BJ (cell line): ENCODE data around the gene RBM23. TPM values are rescaled to one million over a fixed set of nuclear protein-coding genes. Genes with fewer than 3 reads are reported as not detected.

ENCODE experiments used
- CTCF ChIA-PET: fragments of 350-600 bp; formaldehyde crosslinking; extraction: SDS; loops from one replicate; lab custom pipeline; 2021; ENCODE audit warnings: antibody characterized with exemption, inconsistent platforms; lab: Yijun Ruan, JAX
- POLR2A ChIA-PET: fragments of 300-600 bp; sonication (Branson Sonifier 250); formaldehyde crosslinking; extraction: SDS; loops from one replicate; lab custom pipeline; 2021; ENCODE audit warnings: antibody characterized with exemption; lab: Charles Lee
- DNase-seq: peaks from one replicate; pipeline ENCODE4 v3.0.0-alpha.2; 2011; ENCODE audit warnings: low read depth
- H3K27me3 ChIP-seq: 2 replicates; pipeline ENCODE4 v1.6.0; 2011; ENCODE audit warnings: low read length; ENCODE audit not compliant: control insufficient read depth, insufficient read depth
- H3K36me3 ChIP-seq: 2 replicates; pipeline ENCODE4 v1.5.1; 2011; ENCODE audit warnings: low read length; ENCODE audit not compliant: control insufficient read depth, insufficient read depth
- H3K4me3 ChIP-seq: 2 replicates; pipeline ENCODE4 v1.5.1; 2011; ENCODE audit warnings: low read depth, mild to moderate bottlenecking, control low read depth, low read length
- polyA plus RNA-seq: library from polyadenylated mRNA; depleted of rRNA; stranded (reverse); fragments of >200 nt; gene quantifications from 2 replicates; pipeline ENCODE4 v1.2.3, GENCODE V29; 2011
- TF ChIP-seq, protein P1 (sequence below): IDR thresholded peaks from 2 replicates; pipeline ENCODE4 v1.5.1; 2011; ENCODE audit warnings: low read depth, mild to moderate bottlenecking, control low read depth, inconsistent platforms, low read length, moderate library complexity; ENCODE audit not compliant: insufficient read depth

Gene RBM23
- polyA plus RNA-seq, 1 experiment: 60.9 TPM

- Histone ChIP-seq H3K36me3 (no peaks in the 10 kb centered on the region), H3K4me3 (no peak overlapping the region), H3K27me3 (no peaks in the 10 kb centered on the region)
- TF ChIP-seq, protein P1, sequence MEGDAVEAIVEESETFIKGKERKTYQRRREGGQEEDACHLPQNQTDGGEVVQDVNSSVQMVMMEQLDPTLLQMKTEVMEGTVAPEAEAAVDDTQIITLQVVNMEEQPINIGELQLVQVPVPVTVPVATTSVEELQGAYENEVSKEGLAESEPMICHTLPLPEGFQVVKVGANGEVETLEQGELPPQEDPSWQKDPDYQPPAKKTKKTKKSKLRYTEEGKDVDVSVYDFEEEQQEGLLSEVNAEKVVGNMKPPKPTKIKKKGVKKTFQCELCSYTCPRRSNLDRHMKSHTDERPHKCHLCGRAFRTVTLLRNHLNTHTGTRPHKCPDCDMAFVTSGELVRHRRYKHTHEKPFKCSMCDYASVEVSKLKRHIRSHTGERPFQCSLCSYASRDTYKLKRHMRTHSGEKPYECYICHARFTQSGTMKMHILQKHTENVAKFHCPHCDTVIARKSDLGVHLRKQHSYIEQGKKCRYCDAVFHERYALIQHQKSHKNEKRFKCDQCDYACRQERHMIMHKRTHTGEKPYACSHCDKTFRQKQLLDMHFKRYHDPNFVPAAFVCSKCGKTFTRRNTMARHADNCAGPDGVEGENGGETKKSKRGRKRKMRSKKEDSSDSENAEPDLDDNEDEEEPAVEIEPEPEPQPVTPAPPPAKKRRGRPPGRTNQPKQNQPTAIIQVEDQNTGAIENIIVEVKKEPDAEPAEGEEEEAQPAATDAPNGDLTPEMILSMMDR: no peak
- ChIA-PET CTCF (interaction anchor here (0.6 to 1.4 kb wide), 5 partner anchors 11 to 59 kb away, joined by 3 to 5 read pairs (median 4); partner anchors contain the start of gene AJUBA), POLR2A (no interaction called here)
- DNase-seq: no peak
These were observed 16.2 kb upstream of the RBM23 start for GRCh38 chr14:22935156-22935555.

- no peak for DNase-seq
- TF ChIP-seq, protein P1: no peak
- CTCF ChIA-PET: interaction anchor here (1.3 to 3.9 kb wide), 2 partner anchors 9 to 45 kb away, joined by 3 to 21 read pairs; no protein-coding TSS in a partner anchor
- Histone ChIP-seq H3K36me3 (no peaks in the 10 kb centered on the region), H3K27me3 (no peaks in the 10 kb centered on the region), H3K4me3 (no peak overlapping the region)
- POLR2A ChIA-PET: no interaction called here
These were observed 13.2 kb upstream of the RBM23 start for GRCh38 chr14:22932146-22932545.

DNA sequence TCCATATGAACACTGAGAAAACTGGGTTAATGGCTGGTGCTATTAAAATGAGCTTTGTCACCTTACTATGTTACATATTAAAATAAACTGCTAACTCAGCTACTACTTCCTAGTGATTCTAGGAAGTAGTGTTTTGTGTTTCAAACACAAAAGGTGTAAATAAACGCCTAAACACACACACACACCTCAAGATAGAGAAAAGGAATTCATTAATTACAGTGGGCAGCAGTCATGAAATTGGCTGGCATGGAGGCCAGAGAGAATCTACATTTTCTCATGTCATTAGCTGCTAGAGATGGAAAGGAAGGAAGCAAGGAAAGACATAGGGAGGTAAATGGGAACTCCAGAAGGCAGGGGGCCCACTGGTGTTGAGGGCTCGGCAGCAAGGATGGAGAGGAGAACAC lies 11.0 kb upstream of the RBM23 start:
- H3K4me3 ChIP-seq: peak overlapping the region; percentile 36
- H3K36me3 ChIP-seq: no peaks in the 10 kb centered on the region
- ChIA-PET CTCF (interaction anchor here (0.8 to 3.9 kb wide), 35 partner anchors 10 to 373 kb away, joined by 3 to 48 read pairs (median 4); partner anchors contain the start of genes AJUBA, CDH24, HAUS4 and RBM23), POLR2A (interaction anchor here (1.3 kb wide), 1 partner anchor 77 kb away, joined by 4 read pairs; no protein-coding TSS in a partner anchor)
- TF ChIP-seq, protein P1: no peak
- H3K27me3 ChIP-seq: no peaks in the 10 kb centered on the region
- DNase-seq: no peak

DNA sequence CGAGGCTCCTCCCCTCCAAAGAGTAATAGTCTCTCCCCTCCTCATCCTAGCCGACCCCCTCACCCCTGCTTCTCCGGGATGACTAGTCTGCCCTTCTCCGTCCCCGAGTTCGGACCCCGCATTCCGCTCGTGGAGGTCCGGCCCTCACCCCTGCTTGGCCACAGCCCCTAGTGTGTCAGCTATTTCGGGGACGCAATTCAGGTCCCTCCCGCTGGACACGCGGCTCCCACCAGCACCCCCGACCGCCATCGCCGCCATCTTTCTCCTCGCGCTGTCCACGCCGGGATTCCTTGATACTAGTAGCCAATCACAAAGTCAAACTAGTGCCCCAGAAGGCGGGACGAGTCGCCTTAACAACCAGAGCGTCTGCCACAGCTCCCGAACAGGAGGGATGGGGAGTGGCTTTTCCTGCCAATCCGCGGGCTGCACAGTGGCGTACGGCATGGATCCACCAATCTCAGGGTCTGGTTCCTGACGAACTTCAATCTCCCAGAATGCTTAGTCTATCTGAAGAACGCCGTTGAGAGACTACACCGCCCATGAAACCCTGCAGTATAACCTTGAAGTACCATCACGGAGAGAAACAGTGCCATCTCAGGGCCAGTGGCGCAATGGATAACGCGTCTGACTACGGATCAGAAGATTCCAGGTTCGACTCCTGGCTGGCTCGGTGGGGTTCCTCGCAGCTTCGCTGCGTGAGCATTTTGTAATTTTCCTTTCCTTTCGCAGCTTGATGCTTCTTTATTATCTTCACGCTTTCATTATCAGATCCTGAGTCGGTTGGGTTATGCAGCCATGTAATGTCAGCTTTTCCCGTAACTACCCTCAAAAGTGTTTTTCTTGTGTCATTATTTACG lies 10.4 kb upstream of the RBM23 start, which contains the start of gene PRMT5:
TSS of gene PRMT5 (minus strand) at position 273 of the 857 bp plus-strand sequence. CDS start at position 258, 15 bp downstream.
- Histone ChIP-seq H3K27me3 (no peaks in the 10 kb centered on the region), H3K36me3 (peaks cover 3% of the 10 kb centered on the region), H3K4me3 (peak within 1 kb of the TSS; percentile 86)
- POLR2A ChIA-PET: interaction anchor here (0.5 to 1.3 kb wide), 2 partner anchors 14 to 78 kb away, joined by 3 to 4 read pairs; no protein-coding TSS in a partner anchor
- CTCF ChIA-PET: interaction anchor here (1.0 to 3.9 kb wide), 32 partner anchors 10 to 373 kb away, joined by 3 to 48 read pairs (median 5); partner anchors contain the start of genes AJUBA, CDH24, HAUS4 and RBM23
- peak; percentile 100 for DNase-seq
- TF ChIP-seq, protein P1: no peak
